HFF-Myc (cell line): ENCODE results near the gene LTBP2.

Experiments used
- DNase-seq: peaks from one replicate; pipeline ENCODE4 v3.0.0-alpha.2; 2011; ENCODE audit warnings: low read depth; ENCODE audit errors: extremely low read depth
- H3K4me3 ChIP-seq: replicated peaks from 2 replicates; pipeline ENCODE4 v1.5.1; 2011; ENCODE audit warnings: low read depth, mild to moderate bottlenecking, control low read depth, low read length
- CTCF ChIP-seq: IDR thresholded peaks from 2 replicates; pipeline ENCODE4 v1.5.1; 2012; ENCODE audit warnings: mild to moderate bottlenecking, low read depth, low read length, control low read depth; ENCODE audit errors: missing control alignments

LTBP2 gene

GRCh38 chr14:74521756-74522155 is 90.3 kb downstream of the LTBP2 start:
- no peak for DNase-seq
- no peak for TF ChIP-seq CTCF
- H3K4me3 ChIP-seq = no peak overlapping the region

GRCh38 chr14:74519316-74520074 is 92.5 kb downstream of the LTBP2 start:
- no peak for TF ChIP-seq CTCF
- no peak for DNase-seq
- H3K4me3 ChIP-seq = no peak overlapping the region

- DNase-seq = no peak
- no peak overlapping the region for H3K4me3 ChIP-seq
- no peak for TF ChIP-seq CTCF
Measured at GRCh38 chr14:74518221-74518620, 93.8 kb downstream of the LTBP2 start.

- no peak for TF ChIP-seq CTCF
- no peak for DNase-seq
- H3K4me3 ChIP-seq = no peak overlapping the region
Measured at GRCh38 chr14:74517731-74518130, 94.3 kb downstream of the LTBP2 start.

- no peak for TF ChIP-seq CTCF
- DNase-seq = no peak
- no peak overlapping the region for H3K4me3 ChIP-seq
Measured at GRCh38 chr14:74516451-74517160, 95.4 kb downstream of the LTBP2 start.

GRCh38 chr14:74515891-74516412 is 96.1 kb downstream of the LTBP2 start:
- no peak overlapping the region for H3K4me3 ChIP-seq
- no peak for DNase-seq
- no peak for TF ChIP-seq CTCF
